Activated CD4-positive, alpha-beta T cell treated with anti-CD3 and anti-CD28 coated beads for 1 hour (primary cell): Measurements from ENCODE around the gene HPCAL4.

Experiments
- DNase-seq: peaks from one replicate; pipeline ENCODE4 v3.0.0-alpha.2; 2020

The HPCAL4 gene

GRCh38 chr1:39691383-39692151 is at the start of gene HPCAL4:
Gene HPCAL4 (minus strand): TSS chr1:39691433. CDS start chr1:39684603, 6,830 bp downstream.
- DNase-seq, result peak; percentile 86

- DNase-seq, result peak; percentile 87
Observed at GRCh38 chr1:39738622-39739366, 47.6 kb upstream of the HPCAL4 start, which contains the start of gene PPIE. Gene PPIE (plus strand): TSS chr1:39738882. CDS start chr1:39738901, 19 bp downstream.

GRCh38 chr1:39737546-39738169 is 46.4 kb upstream of the HPCAL4 start:
- DNase-seq, result no peak

- DNase-seq, result no peak
Observed at GRCh38 chr1:39735731-39736130, 44.5 kb upstream of the HPCAL4 start.

- no peak for DNase-seq
Observed at GRCh38 chr1:39733161-39733560, 41.9 kb upstream of the HPCAL4 start.

GRCh38 chr1:39732730-39733129 is 41.5 kb upstream of the HPCAL4 start:
- no peak for DNase-seq

GRCh38 chr1:39729842-39730241 is 38.6 kb upstream of the HPCAL4 start:
- DNase-seq, result no peak

- DNase-seq, result no peak
Observed at GRCh38 chr1:39729030-39729429, 37.8 kb upstream of the HPCAL4 start.

- DNase-seq, result no peak
Observed at GRCh38 chr1:39727932-39728317, 36.7 kb upstream of the HPCAL4 start.

GRCh38 chr1:39727221-39727931 is 36.1 kb upstream of the HPCAL4 start:
- no peak for DNase-seq

GRCh38 chr1:39726600-39726999 is 35.4 kb upstream of the HPCAL4 start:
- no peak for DNase-seq

- DNase-seq, result no peak
Observed at GRCh38 chr1:39722495-39722894, 31.3 kb upstream of the HPCAL4 start.

- DNase-seq, result no peak
Observed at GRCh38 chr1:39721664-39722063, 30.4 kb upstream of the HPCAL4 start.

- no peak for DNase-seq
Observed at GRCh38 chr1:39720094-39720999, 29.1 kb upstream of the HPCAL4 start.

- no peak for DNase-seq
Observed at GRCh38 chr1:39717809-39718208, 26.6 kb upstream of the HPCAL4 start.

- DNase-seq, result no peak
Observed at GRCh38 chr1:39713557-39713956, 22.3 kb upstream of the HPCAL4 start.

GRCh38 chr1:39711966-39712340 is 20.7 kb upstream of the HPCAL4 start:
- DNase-seq, result no peak

- DNase-seq, result no peak
Observed at GRCh38 chr1:39711104-39711965, 20.1 kb upstream of the HPCAL4 start.

GRCh38 chr1:39707506-39707905 is 16.3 kb upstream of the HPCAL4 start:
- no peak for DNase-seq

GRCh38 chr1:39704757-39705156 is 13.5 kb upstream of the HPCAL4 start:
- DNase-seq, result no peak

- DNase-seq, result no peak
Observed at GRCh38 chr1:39701049-39701439, 9.8 kb upstream of the HPCAL4 start.
